ENCODE measurements around the gene CDH4. TPM values are rescaled to one million over a fixed set of nuclear protein-coding genes. Genes with fewer than 3 reads are reported as not detected.

The CDH4 gene
- total RNA-seq, 1 experiment from 2014 or later, result 5.3 TPM

DNA sequence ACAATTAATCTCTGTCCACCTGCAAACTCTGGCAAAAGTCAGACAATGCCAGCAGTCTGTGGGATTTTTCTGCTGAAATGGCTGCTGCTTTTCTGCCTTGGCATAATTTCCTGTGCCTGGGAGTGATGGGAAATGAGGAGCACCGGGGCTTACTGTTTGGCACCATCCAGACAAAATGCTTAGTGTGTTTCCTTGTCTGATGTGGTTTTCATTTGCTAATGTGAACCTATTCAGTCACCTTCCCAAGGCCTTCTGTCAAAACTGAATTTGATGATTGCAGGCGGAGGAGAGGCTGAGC lies 56.4 kb downstream of the CDH4 start (continued):
- TF ChIP-seq, protein P1, sequence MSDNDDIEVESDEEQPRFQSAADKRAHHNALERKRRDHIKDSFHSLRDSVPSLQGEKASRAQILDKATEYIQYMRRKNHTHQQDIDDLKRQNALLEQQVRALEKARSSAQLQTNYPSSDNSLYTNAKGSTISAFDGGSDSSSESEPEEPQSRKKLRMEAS (CRISPR knock-in tag; IDR thresholded peaks at IDR 0.05), result no peak

DNA sequence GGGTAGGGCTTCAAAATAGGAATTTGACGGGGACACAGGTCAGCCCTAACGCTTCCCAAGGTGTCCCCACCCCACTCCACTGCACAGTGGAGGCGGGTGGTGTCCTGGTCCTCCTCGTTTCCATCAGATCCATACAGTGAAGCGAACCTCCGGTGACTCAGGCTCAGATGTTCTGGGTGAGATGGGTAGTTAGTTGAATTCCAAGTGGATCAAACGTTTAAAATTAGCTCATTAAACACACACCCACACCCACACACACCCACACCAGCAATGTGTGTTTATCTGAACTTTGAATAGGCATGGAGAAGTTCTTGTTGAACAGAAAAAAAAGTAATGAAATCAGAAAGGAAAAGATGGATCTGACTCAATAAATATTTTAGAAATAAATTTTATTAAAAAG lies 58.9 kb downstream of the CDH4 start:
- H3K9me3 Mint-ChIP-seq, result no peaks in the 10 kb centered on the region; the same call in 1 of the 2 replicates

DNA sequence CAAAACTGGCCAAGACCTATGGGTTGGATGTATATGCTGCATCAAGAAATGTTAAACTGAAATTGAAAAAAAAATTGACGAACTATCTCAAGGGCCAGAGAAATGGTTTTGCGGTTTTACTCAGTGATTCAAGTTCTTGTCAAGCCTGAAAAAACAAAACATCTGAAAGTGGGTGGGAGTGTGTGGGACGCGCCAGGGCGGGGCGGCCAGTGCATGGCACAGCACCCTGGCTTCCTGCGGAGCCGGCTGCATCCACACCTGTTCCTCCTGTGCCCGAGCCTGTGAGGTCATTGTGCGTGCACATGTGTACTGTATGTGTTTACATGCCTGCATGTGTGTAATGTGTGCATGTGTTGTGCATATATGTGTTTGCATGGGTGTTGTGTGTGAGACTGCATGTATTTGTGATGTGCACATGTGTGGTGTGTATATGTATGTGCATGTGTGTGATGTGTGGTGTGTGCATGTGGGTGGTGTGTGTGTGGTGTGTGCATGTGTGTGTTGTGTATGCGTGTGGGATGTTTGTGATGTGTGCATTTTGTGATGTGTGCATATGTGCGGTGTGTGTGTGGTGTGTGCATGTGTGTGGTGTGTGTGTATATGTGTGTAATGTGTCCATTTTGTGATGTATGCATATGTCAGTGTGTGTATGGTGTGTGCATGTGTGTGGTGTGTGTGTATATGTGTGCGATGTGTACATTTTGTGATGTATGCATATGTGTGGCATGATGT lies 59.8 kb downstream of the CDH4 start:
- no peak overlapping the region for H3K4me3 Mint-ChIP-seq
- H3K36me3 Mint-ChIP-seq, result no peaks in the 10 kb centered on the region
- POLR2A ChIA-PET, result no interaction called here
- H3K27me3 Mint-ChIP-seq (ENCODE audit: low read depth), result peaks cover 22% of the 10 kb centered on the region
- no peaks in the 10 kb centered on the region; the same call in 1 of the 2 replicates for H3K9me3 Mint-ChIP-seq
- CTCF ChIA-PET, result no interaction called here
- ATAC-seq, result no peak
- no peak for DNase-seq (ENCODE audit: low spot score)
- no peak overlapping the region; the same call in 1 of the 2 replicates for H3K27ac Mint-ChIP-seq
- peaks cover 3% of the 10 kb centered on the region; the same call in 1 of the 2 replicates for H3K4me1 Mint-ChIP-seq
- TF ChIP-seq PRRX2 (CRISPR knock-in tag; IDR thresholded peaks at IDR 0.05), result no peak
- TF ChIP-seq, protein P2, sequence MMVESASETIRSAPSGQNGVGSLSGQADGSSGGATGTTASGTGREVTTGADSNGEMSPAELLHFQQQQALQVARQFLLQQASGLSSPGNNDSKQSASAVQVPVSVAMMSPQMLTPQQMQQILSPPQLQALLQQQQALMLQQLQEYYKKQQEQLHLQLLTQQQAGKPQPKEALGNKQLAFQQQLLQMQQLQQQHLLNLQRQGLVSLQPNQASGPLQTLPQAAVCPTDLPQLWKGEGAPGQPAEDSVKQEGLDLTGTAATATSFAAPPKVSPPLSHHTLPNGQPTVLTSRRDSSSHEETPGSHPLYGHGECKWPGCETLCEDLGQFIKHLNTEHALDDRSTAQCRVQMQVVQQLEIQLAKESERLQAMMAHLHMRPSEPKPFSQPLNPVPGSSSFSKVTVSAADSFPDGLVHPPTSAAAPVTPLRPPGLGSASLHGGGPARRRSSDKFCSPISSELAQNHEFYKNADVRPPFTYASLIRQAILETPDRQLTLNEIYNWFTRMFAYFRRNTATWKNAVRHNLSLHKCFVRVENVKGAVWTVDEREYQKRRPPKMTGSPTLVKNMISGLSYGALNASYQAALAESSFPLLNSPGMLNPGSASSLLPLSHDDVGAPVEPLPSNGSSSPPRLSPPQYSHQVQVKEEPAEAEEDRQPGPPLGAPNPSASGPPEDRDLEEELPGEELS (CRISPR knock-in tag; IDR thresholded peaks at IDR 0.05), result no peak
- TF ChIP-seq CREM (CRISPR knock-in tag; IDR thresholded peaks at IDR 0.05), result no peak
- no peak for TF ChIP-seq SMAD3 (CRISPR knock-in tag; IDR thresholded peaks at IDR 0.05; ENCODE audit: borderline replicate concordance)
- TF ChIP-seq FOXJ3 (CRISPR knock-in tag; IDR thresholded peaks at IDR 0.05; ENCODE audit: borderline replicate concordance), result no peak
- TF ChIP-seq NFYB (CRISPR knock-in tag; conservative IDR thresholded peaks at IDR 0.05; ENCODE audit: low read depth), result no peak
- no peak for TF ChIP-seq TEAD1 (CRISPR knock-in tag; IDR thresholded peaks at IDR 0.05)
- no peak for TF ChIP-seq ZNF671 (CRISPR knock-in tag; IDR thresholded peaks at IDR 0.05)
- no peak for TF ChIP-seq ZNF423 (CRISPR knock-in tag; IDR thresholded peaks at IDR 0.05)
- TF ChIP-seq, protein P3, sequence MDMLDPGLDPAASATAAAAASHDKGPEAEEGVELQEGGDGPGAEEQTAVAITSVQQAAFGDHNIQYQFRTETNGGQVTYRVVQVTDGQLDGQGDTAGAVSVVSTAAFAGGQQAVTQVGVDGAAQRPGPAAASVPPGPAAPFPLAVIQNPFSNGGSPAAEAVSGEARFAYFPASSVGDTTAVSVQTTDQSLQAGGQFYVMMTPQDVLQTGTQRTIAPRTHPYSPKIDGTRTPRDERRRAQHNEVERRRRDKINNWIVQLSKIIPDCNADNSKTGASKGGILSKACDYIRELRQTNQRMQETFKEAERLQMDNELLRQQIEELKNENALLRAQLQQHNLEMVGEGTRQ (CRISPR knock-in tag; IDR thresholded peaks at IDR 0.05), result no peak
- TF ChIP-seq, protein P4, sequence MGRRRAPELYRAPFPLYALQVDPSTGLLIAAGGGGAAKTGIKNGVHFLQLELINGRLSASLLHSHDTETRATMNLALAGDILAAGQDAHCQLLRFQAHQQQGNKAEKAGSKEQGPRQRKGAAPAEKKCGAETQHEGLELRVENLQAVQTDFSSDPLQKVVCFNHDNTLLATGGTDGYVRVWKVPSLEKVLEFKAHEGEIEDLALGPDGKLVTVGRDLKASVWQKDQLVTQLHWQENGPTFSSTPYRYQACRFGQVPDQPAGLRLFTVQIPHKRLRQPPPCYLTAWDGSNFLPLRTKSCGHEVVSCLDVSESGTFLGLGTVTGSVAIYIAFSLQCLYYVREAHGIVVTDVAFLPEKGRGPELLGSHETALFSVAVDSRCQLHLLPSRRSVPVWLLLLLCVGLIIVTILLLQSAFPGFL (CRISPR knock-in tag; IDR thresholded peaks at IDR 0.05; ENCODE audit: borderline replicate concordance), result no peak
- TF ChIP-seq, protein P5, sequence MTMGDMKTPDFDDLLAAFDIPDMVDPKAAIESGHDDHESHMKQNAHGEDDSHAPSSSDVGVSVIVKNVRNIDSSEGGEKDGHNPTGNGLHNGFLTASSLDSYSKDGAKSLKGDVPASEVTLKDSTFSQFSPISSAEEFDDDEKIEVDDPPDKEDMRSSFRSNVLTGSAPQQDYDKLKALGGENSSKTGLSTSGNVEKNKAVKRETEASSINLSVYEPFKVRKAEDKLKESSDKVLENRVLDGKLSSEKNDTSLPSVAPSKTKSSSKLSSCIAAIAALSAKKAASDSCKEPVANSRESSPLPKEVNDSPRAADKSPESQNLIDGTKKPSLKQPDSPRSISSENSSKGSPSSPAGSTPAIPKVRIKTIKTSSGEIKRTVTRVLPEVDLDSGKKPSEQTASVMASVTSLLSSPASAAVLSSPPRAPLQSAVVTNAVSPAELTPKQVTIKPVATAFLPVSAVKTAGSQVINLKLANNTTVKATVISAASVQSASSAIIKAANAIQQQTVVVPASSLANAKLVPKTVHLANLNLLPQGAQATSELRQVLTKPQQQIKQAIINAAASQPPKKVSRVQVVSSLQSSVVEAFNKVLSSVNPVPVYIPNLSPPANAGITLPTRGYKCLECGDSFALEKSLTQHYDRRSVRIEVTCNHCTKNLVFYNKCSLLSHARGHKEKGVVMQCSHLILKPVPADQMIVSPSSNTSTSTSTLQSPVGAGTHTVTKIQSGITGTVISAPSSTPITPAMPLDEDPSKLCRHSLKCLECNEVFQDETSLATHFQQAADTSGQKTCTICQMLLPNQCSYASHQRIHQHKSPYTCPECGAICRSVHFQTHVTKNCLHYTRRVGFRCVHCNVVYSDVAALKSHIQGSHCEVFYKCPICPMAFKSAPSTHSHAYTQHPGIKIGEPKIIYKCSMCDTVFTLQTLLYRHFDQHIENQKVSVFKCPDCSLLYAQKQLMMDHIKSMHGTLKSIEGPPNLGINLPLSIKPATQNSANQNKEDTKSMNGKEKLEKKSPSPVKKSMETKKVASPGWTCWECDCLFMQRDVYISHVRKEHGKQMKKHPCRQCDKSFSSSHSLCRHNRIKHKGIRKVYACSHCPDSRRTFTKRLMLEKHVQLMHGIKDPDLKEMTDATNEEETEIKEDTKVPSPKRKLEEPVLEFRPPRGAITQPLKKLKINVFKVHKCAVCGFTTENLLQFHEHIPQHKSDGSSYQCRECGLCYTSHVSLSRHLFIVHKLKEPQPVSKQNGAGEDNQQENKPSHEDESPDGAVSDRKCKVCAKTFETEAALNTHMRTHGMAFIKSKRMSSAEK (CRISPR knock-in tag; IDR thresholded peaks at IDR 0.05; ENCODE audit: borderline replicate concordance), result no peak
- TF ChIP-seq, protein P6, sequence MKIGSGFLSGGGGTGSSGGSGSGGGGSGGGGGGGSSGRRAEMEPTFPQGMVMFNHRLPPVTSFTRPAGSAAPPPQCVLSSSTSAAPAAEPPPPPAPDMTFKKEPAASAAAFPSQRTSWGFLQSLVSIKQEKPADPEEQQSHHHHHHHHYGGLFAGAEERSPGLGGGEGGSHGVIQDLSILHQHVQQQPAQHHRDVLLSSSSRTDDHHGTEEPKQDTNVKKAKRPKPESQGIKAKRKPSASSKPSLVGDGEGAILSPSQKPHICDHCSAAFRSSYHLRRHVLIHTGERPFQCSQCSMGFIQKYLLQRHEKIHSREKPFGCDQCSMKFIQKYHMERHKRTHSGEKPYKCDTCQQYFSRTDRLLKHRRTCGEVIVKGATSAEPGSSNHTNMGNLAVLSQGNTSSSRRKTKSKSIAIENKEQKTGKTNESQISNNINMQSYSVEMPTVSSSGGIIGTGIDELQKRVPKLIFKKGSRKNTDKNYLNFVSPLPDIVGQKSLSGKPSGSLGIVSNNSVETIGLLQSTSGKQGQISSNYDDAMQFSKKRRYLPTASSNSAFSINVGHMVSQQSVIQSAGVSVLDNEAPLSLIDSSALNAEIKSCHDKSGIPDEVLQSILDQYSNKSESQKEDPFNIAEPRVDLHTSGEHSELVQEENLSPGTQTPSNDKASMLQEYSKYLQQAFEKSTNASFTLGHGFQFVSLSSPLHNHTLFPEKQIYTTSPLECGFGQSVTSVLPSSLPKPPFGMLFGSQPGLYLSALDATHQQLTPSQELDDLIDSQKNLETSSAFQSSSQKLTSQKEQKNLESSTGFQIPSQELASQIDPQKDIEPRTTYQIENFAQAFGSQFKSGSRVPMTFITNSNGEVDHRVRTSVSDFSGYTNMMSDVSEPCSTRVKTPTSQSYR (CRISPR knock-in tag; IDR thresholded peaks at IDR 0.05), result no peak
- no peak for TF ChIP-seq ZNF219 (CRISPR knock-in tag; IDR thresholded peaks at IDR 0.05; ENCODE audit: borderline replicate concordance)

More for the DNA sequence above, 58.9 kb downstream of the CDH4 start:
- ATAC-seq (no peak), DNase-seq (ENCODE audit: low spot score) (no peak)
- Mint-ChIP-seq H3K36me3 (no peaks in the 10 kb centered on the region), H3K27me3 (ENCODE audit: low read depth) (peaks cover 23% of the 10 kb centered on the region), H3K4me3 (no peak overlapping the region), H3K27ac (no peak overlapping the region), H3K4me1 (no peaks in the 10 kb centered on the region; the same call in 1 of the 2 replicates)
- TF ChIP-seq TCF7 (CRISPR knock-in tag; IDR thresholded peaks at IDR 0.05; ENCODE audit: low read depth) (no peak), EMX1 (CRISPR knock-in tag; IDR thresholded peaks at IDR 0.05) (no peak), NR3C1 (CRISPR knock-in tag; conservative IDR thresholded peaks at IDR 0.05; ENCODE audit: low read depth) (no peak), SMAD4 (CRISPR knock-in tag; IDR thresholded peaks at IDR 0.05) (no peak), FOXP1 (CRISPR knock-in tag; IDR thresholded peaks at IDR 0.05; ENCODE audit: borderline replicate concordance) (no peak), ETV6 (CRISPR knock-in tag; IDR thresholded peaks at IDR 0.05) (no peak), RORB (CRISPR knock-in tag; IDR thresholded peaks at IDR 0.05) (no peak)
- TF ChIP-seq, protein P7, sequence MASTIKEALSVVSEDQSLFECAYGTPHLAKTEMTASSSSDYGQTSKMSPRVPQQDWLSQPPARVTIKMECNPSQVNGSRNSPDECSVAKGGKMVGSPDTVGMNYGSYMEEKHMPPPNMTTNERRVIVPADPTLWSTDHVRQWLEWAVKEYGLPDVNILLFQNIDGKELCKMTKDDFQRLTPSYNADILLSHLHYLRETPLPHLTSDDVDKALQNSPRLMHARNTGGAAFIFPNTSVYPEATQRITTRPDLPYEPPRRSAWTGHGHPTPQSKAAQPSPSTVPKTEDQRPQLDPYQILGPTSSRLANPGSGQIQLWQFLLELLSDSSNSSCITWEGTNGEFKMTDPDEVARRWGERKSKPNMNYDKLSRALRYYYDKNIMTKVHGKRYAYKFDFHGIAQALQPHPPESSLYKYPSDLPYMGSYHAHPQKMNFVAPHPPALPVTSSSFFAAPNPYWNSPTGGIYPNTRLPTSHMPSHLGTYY (CRISPR knock-in tag; IDR thresholded peaks at IDR 0.05), result no peak
- ChIA-PET POLR2A (no interaction called here), CTCF (no interaction called here)
